ENCODE results near the gene DNAI1. TPM values are rescaled to one million over a fixed set of nuclear protein-coding genes. Genes with fewer than 3 reads are reported as not detected.

The DNAI1 gene
- total and polyA plus RNA-seq, 2 of the 4 experiments (the other 2 are of a cell fraction) = not detected

DNA sequence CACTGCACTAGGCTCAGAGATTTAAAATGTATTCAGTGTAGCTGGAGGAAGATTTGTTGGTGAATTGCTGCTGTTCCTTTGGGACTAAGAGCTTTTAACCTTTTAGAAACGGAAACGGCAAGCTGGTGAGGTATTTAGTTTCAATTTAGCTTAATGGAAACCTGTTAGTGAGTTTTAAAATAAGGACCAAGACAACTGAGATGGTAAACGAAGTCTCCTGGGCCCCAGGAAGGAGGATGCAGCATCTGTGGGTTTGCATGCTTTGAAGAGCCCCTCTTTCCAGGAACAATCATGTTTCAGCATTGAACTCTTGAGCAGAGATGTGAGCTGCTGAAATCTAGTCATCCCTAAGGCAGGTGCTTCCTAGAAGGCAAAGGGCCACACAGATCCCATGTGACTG lies 16.5 kb downstream of the DNAI1 start:
- no TSS peak for BruUV-seq (replicated peaks)
- no peak overlapping the region for H3K4ac ChIP-seq (ENCODE audit: low read depth, low read length)
- H3K27ac ChIP-seq (ENCODE audit: insufficient read depth, low read length) = no peak overlapping the region
- no peaks in the 10 kb centered on the region for H3K4me1 ChIP-seq (ENCODE audit: control insufficient read depth, insufficient read depth, low read length)
- DNase-seq (no peak), ATAC-seq (ENCODE audit: low read depth) (no peak)
- H4K5ac ChIP-seq (ENCODE audit: low read depth, low read length) = no peak overlapping the region
- H3K27me3 ChIP-seq (ENCODE audit: control insufficient read depth, insufficient read depth, low read length) = peaks cover 17% of the 10 kb centered on the region
- H3K4me3 ChIP-seq (ENCODE audit: insufficient read depth, low read depth, low read length) = no peak overlapping the region
- H3K79me1 ChIP-seq (ENCODE audit: low read depth in 1 of 2, low read length in 2 of 2) = no peaks in the 10 kb centered on the region
- H3K14ac ChIP-seq (replicated peaks; ENCODE audit: low read depth, low read length) = no peak overlapping the region
- no peak overlapping the region for H3K18ac ChIP-seq (ENCODE audit: low read depth, low read length)
- H4K91ac ChIP-seq (ENCODE audit: insufficient read depth, low read depth, low read length) = no peak overlapping the region
- WGBS, 2 experiments (ENCODE audit: extremely low coverage in 2 of 2, insufficient read length in 1 of 2) = 0% methylated on average over 1 of the region's 3 CpGs; no CpG with 5 or more reads in 1 of the 2 experiments
- no peak for TF ChIP-seq MXI1 (IDR thresholded peaks at IDR 0.05; ENCODE audit: borderline replicate concordance, low read depth, low read length)
- TF ChIP-seq BHLHE40 (IDR thresholded peaks at IDR 0.05; ENCODE audit: low read depth, low read length) = no peak
- TF ChIP-seq, protein P1, sequence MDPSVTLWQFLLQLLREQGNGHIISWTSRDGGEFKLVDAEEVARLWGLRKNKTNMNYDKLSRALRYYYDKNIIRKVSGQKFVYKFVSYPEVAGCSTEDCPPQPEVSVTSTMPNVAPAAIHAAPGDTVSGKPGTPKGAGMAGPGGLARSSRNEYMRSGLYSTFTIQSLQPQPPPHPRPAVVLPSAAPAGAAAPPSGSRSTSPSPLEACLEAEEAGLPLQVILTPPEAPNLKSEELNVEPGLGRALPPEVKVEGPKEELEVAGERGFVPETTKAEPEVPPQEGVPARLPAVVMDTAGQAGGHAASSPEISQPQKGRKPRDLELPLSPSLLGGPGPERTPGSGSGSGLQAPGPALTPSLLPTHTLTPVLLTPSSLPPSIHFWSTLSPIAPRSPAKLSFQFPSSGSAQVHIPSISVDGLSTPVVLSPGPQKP (IDR thresholded peaks at IDR 0.05; ENCODE audit: borderline replicate concordance, low read depth, low read length) = no peak
- TF ChIP-seq, protein P2, sequence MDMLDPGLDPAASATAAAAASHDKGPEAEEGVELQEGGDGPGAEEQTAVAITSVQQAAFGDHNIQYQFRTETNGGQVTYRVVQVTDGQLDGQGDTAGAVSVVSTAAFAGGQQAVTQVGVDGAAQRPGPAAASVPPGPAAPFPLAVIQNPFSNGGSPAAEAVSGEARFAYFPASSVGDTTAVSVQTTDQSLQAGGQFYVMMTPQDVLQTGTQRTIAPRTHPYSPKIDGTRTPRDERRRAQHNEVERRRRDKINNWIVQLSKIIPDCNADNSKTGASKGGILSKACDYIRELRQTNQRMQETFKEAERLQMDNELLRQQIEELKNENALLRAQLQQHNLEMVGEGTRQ (IDR thresholded peaks at IDR 0.05; ENCODE audit: low read depth, low read length) = no peak
- no peak for TF ChIP-seq CHD1 (IDR thresholded peaks at IDR 0.05; ENCODE audit: low read depth, low read length)
- no peak for TF ChIP-seq RFX5 (IDR thresholded peaks at IDR 0.05; ENCODE audit: low read depth, low read length)
- no peak for TF ChIP-seq RCOR1 (IDR thresholded peaks at IDR 0.05; ENCODE audit: insufficient replicate concordance, low read length)
- POLR2A ChIA-PET (ENCODE audit: unreplicated experiment) = no interaction called here
- H3K36me3 ChIP-seq (ENCODE audit: control insufficient read depth, insufficient read depth, low read length) = no peaks in the 10 kb centered on the region
- no peak overlapping the region for H4K8ac ChIP-seq (ENCODE audit: low read depth in 2 of 2, low read length in 2 of 2)
- no peak overlapping the region for H2AFZ ChIP-seq (replicated peaks; ENCODE audit: low read length, poor library complexity)
- CTCF ChIA-PET = no interaction called here
- no peak overlapping the region for H2BK15ac ChIP-seq (ENCODE audit: low read depth, low read length)
- H3K9me1 ChIP-seq (ENCODE audit: insufficient read depth, low read length) = no peaks in the 10 kb centered on the region
- H2BK120ac ChIP-seq (ENCODE audit: low read depth, low read length) = no peak overlapping the region
- no peak overlapping the region for H3K4me2 ChIP-seq (ENCODE audit: low read depth, low read length)
- no peaks in the 10 kb centered on the region for H4K20me1 ChIP-seq (ENCODE audit: insufficient read depth, low read length)
- no peak overlapping the region for H2AK9ac ChIP-seq (replicated peaks; ENCODE audit: low read depth, low read length, poor library complexity)
- no peak overlapping the region for H3K23ac ChIP-seq (ENCODE audit: low read depth, low read length)
- in situ Hi-C loops (cut with MboI; ENCODE audit: low sequenced_read_pairs) = no loop called here
- H2BK20ac ChIP-seq (ENCODE audit: low read depth, low read length) = no peak overlapping the region
- intact Hi-C loops (cut with micrococcal nuclease) = no loop called here
- no peak overlapping the region for H2AK5ac ChIP-seq (ENCODE audit: low read depth, low read length)
- no peak overlapping the region for H2BK5ac ChIP-seq (ENCODE audit: low read depth, low read length, poor library complexity, severe bottlenecking)
- no peak overlapping the region for H3K56ac ChIP-seq (ENCODE audit: extremely low read depth, insufficient read depth, low read length)
- no peaks in the 10 kb centered on the region for H3K9me3 ChIP-seq (ENCODE audit: control insufficient read depth, insufficient read depth, low read length)
- H3K9ac ChIP-seq (ENCODE audit: low read depth, low read length) = no peak overlapping the region
- dilution Hi-C loops (cut with HindIII; ENCODE audit: low sequenced_read_pairs, unreplicated experiment) = no loop called here

Data from IMR-90 (cell line).